ENCODE results near the gene CRYM.
"Not testable (repeated sequence)": the region's sequence is repeated elsewhere in the genome, so short reads cannot be mapped to it uniquely, and the experiment has no call there.

CRYM gene

GRCh38 chr16:21277927-21278706 lies at the start of gene CRYM:
CRYM (minus strand) TSS chr16:21278290; CDS start chr16:21278251, 39 bp downstream.
- no peak for DNase-seq

GRCh38 chr16:21327046-21327445 lies 49.0 kb upstream of the CRYM start:
- no peak for DNase-seq

- DNase-seq: no peak
Observed at GRCh38 chr16:21326459-21326858, 48.4 kb upstream of the CRYM start.

- no peak for DNase-seq
Observed at GRCh38 chr16:21324267-21324666, 46.2 kb upstream of the CRYM start.

GRCh38 chr16:21322251-21322650 lies 44.2 kb upstream of the CRYM start:
- not testable (repeated sequence) for DNase-seq

GRCh38 chr16:21321736-21322135 lies 43.6 kb upstream of the CRYM start:
- no peak for DNase-seq

DNA sequence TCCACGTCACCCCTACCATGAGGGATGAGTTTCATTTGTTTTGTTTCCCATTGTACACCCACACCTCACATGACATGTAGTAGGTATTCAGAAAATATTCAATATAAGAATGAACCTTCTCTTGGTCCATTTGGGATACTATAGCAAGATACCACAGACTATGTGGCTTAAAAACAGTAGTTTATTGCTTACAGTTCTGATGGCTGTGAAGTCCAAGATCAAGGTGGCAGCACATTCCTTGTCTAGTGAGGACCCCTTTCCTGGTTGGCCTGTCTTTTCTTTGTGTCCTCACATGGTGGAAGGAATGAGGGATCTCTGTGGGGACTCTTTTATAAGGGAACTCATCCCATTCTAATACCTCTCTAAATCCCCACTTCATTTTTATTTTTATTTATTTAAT lies 36.2 kb upstream of the CRYM start:
- DNase-seq: no peak

DNA sequence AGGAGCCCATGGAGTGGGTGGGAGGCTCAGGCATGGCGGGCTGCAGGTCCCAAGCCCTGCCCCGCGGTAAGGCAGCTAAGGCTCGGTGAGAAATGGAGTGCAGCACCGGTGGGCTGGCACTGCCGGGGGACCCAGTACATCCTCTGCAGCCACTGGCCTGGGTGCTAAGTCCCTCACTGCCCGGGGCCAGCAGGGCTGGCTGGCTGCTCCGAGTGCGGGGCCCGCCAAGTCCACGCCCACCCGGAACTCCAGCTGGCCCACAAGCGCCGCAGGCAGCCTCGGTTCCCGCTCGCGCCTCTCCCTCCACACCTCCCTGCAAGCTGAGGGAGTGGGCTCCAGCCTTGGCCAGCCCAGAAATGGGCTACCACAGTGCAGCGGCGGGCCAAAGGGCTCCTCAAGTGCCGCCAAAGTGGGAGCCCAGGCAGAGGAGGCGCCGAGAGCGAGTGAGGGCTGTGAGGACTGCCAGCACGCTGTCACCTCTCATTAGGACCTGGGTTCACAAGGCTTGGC lies 34.8 kb upstream of the CRYM start:
- not testable (repeated sequence) for DNase-seq

- not testable (repeated sequence) for DNase-seq
Observed at GRCh38 chr16:21312046-21312445, 34.0 kb upstream of the CRYM start.

DNA sequence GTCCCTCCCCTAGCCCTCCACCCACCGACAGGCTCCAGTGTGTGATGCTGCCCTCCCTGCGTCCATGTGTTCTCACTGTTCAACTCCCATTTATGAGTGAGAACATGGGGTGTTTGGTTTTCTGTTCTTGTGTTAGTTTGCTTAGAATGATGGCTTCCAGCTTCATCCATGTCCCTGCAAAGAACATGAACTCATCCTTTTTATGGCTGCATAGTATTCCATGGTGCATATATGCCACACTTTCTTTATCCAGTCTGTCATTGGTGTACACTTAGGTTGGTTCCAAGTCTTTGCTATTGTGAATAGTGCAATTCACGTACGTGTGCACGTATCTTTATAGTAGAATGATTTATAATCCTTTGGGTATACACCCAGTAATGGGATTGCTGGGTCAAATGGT lies 28.6 kb upstream of the CRYM start:
- not testable (repeated sequence) for DNase-seq

GRCh38 chr16:21302898-21303528 lies 24.9 kb upstream of the CRYM start:
- DNase-seq: no peak

GRCh38 chr16:21302454-21302853 lies 24.4 kb upstream of the CRYM start:
- DNase-seq: no peak

- no peak for DNase-seq
Observed at GRCh38 chr16:21301895-21302291, 23.8 kb upstream of the CRYM start.

GRCh38 chr16:21301168-21301894 lies 23.2 kb upstream of the CRYM start:
- DNase-seq: peak; percentile 20

- DNase-seq: peak; percentile 94
Observed at GRCh38 chr16:21300309-21301167, 22.4 kb upstream of the CRYM start.

GRCh38 chr16:21289789-21290188 lies 11.7 kb upstream of the CRYM start:
- not testable (repeated sequence) for DNase-seq

DNA sequence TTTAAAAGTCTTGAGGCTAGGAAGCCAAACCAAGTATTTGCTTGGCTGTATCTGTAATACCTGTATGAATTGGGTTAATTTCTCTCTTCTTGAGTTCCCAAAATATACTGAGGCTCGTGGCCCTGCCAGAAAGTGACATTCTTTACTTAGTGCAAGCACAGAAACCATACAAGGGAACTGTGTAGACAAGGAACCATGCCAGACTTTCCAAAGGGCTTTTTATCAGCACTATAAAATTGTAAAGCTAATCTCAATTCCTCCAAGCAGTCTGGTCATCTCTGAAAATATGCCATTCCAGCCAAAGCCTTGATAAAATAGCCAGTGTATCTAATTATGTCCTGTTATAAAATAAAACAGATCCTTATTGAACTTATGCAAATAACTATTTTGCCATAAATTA lies 7.2 kb upstream of the CRYM start:
- DNase-seq: no peak

DNA sequence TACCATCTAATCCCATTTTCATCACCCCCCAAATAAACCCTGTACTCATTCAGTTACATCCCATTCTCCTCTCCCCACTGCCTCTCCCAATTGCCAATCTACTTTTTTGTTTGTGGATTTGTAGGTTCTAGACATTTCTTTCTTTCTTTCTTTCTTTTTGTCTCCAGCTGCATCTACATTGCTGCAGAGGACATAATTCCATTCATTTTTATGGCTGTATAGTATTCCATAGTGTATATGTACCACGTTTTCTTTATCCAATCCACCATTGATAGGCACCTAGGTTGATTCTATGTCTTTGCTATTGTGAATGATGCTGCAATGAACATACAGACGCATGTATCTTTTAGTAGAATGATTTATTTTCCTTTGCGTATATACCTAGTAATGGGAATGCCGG lies 6.3 kb upstream of the CRYM start:
- no peak for DNase-seq

- DNase-seq: peak; percentile 7
Observed at GRCh38 chr16:21283521-21284289, 5.6 kb upstream of the CRYM start.

GRCh38 chr16:21281698-21282389 lies 3.8 kb upstream of the CRYM start:
- no peak for DNase-seq

GRCh38 chr16:21279501-21279900 lies 1.4 kb upstream of the CRYM start:
- DNase-seq: no peak
